Body of pancreas (tissue), 4 donors: ENCODE measurements around the gene OR4D1. TPM values are rescaled to one million over a fixed set of nuclear protein-coding genes. Genes with fewer than 3 reads are reported as not detected.

Experiments used
- ATAC-seq: fragments of 150-250 bp; one replicate; pipeline ENCODE4 v1.9.1; 2016
- DNase-seq, 4 donors: peaks; one replicate each; pipeline ENCODE4 v3.0.0-alpha.2; 2019
- H3K27ac ChIP-seq, 4 donors: fragments of 200-600 bp; sonication (generic); 1 replicate in 3 of 4; 2 replicates in 1 of 4; pipeline versions ENCODE4 v1.5.1 to v1.6.1; 2016 to 2019; ENCODE audit warnings: mild to moderate bottlenecking in 1 of 4, mixed read lengths in 1 of 4, moderate library complexity in 1 of 4
- H3K27me3 ChIP-seq, 2 donors: fragments of 200-600 bp; sonication (generic); one replicate each; pipeline ENCODE4 v1.6.0; 2016; ENCODE audit warnings: mild to moderate bottlenecking in 1 of 2
- H3K36me3 ChIP-seq, 2 donors: fragments of 200-600 bp; sonication (generic); replicated peaks in 1 of 2; 2 replicates each; pipeline ENCODE4 v1.5.1; 2016; ENCODE audit warnings: low read depth in 2 of 2; ENCODE audit not compliant: insufficient read depth in 1 of 2
- H3K4me1 ChIP-seq: fragments of 200-600 bp; sonication (generic); one replicate; pipeline ENCODE4 v1.6.0; 2016
- H3K4me3 ChIP-seq, 2 donors: fragments of 200-600 bp; sonication (generic); 1 replicate in 1 of 2; 2 replicates in 1 of 2; pipeline ENCODE4 v1.5.1; 2016 to 2019
- H3K9me3 ChIP-seq, 3 donors: fragments of 200-600 bp; sonication (generic); 1 replicate in 2 of 3; 2 replicates in 1 of 3; pipeline ENCODE4 v1.5.1; 2016
- POLR2A ChIP-seq, 3 donors: fragments of 450-650 bp; IDR thresholded peaks; one replicate each; pipeline ENCODE4 v1.6.1; 2016; ENCODE audit warnings: antibody characterized with exemption in 3 of 3, mild to moderate bottlenecking in 2 of 3
- WGBS, 2 donors: methylation state at CpG; one replicate each; pipeline ENCODE4 v1.1.5; 2017; 5-methylcytosine and 5-hydroxymethylcytosine counted together
- intact Hi-C: fragments of 100-400 bp; cut with DNase I; formaldehyde crosslinking; loops from one replicate; pipeline ENCODE4 v1.15.1; 2023
- total RNA-seq, 2 donors: library from RNA; depleted of rRNA; stranded (reverse); fragments of >200 nt; gene quantifications; one replicate each; pipeline ENCODE4 v1.1.0, GENCODE V29; 2016
- TF ChIP-seq, protein P1 (sequence below), 7 experiments: fragments of 450-650 bp in 4 of 7; fragments of 200-600 bp in 3 of 7; sonication (generic) in 3 of 7; IDR thresholded peaks; one replicate each; pipeline ENCODE4 v1.5.1; 2016 to 2019; ENCODE audit warnings: antibody characterized with exemption in 7 of 7

The OR4D1 gene
- total RNA-seq, 2 donors from 2014 or later = not detected

DNA sequence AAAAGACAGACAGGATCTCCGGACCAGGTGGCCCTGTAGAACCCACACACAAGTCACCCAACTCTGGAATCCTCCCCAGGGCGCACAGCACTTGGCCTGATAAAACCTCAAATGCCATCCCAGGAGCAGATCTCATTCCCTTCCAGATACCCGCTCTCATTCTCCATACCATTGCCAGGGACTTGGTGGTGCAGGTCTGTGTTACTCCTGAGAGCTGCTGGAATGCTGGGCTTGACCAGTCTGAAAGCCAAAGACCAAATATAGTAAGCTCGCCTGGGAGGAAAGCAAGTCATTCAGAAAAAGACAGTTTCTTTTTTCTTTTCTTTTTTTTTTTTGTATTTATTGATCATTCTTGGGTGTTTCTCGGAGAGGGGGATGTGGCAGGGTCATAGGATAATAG, 60.2 kb downstream of the OR4D1 start:
- intact Hi-C loops = no loop called here
- peaks cover 0 to 15% of the 10 kb centered on the region in 2 donors for H3K36me3 ChIP-seq
- no peaks in the 10 kb centered on the region for H3K27me3 ChIP-seq
- no peaks in the 10 kb centered on the region for H3K4me1 ChIP-seq
- no peak overlapping the region for H3K4me3 ChIP-seq
- 84% methylated on average over 5 of the region's 5 CpGs for WGBS, 2 donors
- TF ChIP-seq, protein P1, sequence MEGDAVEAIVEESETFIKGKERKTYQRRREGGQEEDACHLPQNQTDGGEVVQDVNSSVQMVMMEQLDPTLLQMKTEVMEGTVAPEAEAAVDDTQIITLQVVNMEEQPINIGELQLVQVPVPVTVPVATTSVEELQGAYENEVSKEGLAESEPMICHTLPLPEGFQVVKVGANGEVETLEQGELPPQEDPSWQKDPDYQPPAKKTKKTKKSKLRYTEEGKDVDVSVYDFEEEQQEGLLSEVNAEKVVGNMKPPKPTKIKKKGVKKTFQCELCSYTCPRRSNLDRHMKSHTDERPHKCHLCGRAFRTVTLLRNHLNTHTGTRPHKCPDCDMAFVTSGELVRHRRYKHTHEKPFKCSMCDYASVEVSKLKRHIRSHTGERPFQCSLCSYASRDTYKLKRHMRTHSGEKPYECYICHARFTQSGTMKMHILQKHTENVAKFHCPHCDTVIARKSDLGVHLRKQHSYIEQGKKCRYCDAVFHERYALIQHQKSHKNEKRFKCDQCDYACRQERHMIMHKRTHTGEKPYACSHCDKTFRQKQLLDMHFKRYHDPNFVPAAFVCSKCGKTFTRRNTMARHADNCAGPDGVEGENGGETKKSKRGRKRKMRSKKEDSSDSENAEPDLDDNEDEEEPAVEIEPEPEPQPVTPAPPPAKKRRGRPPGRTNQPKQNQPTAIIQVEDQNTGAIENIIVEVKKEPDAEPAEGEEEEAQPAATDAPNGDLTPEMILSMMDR (IDR thresholded peaks at IDR 0.05) = no peak
- no peak for TF ChIP-seq POLR2A (IDR thresholded peaks at IDR 0.05)
- H3K9me3 ChIP-seq = no peaks in the 10 kb centered on the region
- H3K27ac ChIP-seq = no peak overlapping the region
- ATAC-seq = no peak
- no peak for DNase-seq

Other genes with a start within 250 kb of the OR4D1 start
- 10 to 100 TPM; 35.8 to 48.1 TPM for gene CUEDC1, start 193.0 kb upstream of the OR4D1 start, total RNA-seq
- 10 to 100 TPM; 14.5 to 39.4 TPM for gene VEZF1, start 160.1 kb upstream of the OR4D1 start, total RNA-seq
- gene SRSF1, start 141.1 kb upstream of the OR4D1 start, total RNA-seq = 100 to 1,000 TPM in 1 of 2 donors, 10 to 100 TPM in 1; 76.0 to 139 TPM
- gene DYNLL2, start 65.0 kb upstream of the OR4D1 start, total RNA-seq = 10 to 100 TPM; 10.6 to 14.5 TPM
- gene OR4D2, start 18.6 kb downstream of the OR4D1 start, total RNA-seq = not detected
- gene EPX, start 44.3 kb downstream of the OR4D1 start, total RNA-seq = not detected
- gene MKS1, start 70.9 kb downstream of the OR4D1 start, total RNA-seq = 10 to 100 TPM; 14.2 to 15.0 TPM
- gene LPO, start 90.2 kb downstream of the OR4D1 start, total RNA-seq = not detected
- not detected for gene MPO, start 132.6 kb downstream of the OR4D1 start, total RNA-seq
- 10 to 100 TPM; 21.0 to 22.7 TPM for gene TSPOAP1, start 180.4 kb downstream of the OR4D1 start, total RNA-seq
- 10 to 100 TPM; 10.2 to 24.4 TPM for gene SUPT4H1, start 203.8 kb downstream of the OR4D1 start, total RNA-seq